ENCODE results near the gene SNED1.

DNA sequence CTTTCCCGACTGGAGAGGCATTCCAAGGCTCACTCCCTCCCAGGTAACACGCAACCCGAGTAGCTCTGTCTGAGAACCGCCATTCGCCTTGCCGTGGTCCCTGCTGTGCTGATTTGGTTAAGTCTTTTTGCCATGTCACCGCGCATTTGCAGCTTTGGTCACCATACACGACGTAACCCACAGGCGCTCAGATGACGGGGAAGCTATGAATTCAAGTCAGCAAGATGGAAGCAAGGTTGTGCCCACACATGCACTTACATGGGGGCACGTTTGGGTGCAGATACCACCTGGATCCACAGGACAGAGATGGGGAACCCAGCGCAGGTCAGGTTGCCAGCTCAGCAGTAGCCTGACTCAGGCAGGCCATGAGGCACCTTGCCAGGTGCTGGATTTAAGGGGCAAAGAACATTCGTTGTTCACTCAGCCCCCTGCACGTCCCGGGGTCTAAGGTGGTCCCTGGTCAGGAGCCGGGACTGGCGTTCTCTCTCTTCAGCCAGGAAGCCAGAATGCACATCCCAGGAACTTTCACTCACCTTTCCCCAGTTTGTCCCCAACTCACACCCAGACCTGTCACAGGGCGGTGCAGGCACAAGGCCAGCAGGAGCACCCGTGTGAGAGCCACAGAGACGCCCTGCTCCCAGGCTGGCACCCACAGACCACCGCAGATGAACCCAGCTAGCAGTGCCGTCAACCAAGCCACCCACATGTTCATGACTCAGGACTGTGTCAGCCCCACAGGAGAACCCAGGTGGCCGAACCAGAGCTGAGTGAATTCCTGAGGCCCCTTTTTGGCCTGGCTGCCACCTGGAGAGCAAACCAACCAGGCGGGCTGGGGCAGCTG, 19.9 kb downstream of the SNED1 start:
- TF ChIP-seq, protein P1, sequence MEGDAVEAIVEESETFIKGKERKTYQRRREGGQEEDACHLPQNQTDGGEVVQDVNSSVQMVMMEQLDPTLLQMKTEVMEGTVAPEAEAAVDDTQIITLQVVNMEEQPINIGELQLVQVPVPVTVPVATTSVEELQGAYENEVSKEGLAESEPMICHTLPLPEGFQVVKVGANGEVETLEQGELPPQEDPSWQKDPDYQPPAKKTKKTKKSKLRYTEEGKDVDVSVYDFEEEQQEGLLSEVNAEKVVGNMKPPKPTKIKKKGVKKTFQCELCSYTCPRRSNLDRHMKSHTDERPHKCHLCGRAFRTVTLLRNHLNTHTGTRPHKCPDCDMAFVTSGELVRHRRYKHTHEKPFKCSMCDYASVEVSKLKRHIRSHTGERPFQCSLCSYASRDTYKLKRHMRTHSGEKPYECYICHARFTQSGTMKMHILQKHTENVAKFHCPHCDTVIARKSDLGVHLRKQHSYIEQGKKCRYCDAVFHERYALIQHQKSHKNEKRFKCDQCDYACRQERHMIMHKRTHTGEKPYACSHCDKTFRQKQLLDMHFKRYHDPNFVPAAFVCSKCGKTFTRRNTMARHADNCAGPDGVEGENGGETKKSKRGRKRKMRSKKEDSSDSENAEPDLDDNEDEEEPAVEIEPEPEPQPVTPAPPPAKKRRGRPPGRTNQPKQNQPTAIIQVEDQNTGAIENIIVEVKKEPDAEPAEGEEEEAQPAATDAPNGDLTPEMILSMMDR (IDR thresholded peaks at IDR 0.05; ENCODE audit: borderline replicate concordance, extremely low read depth, low read length, poor library complexity, severe bottlenecking), result no peak
- no peak for TF ChIP-seq EZH2 (IDR thresholded peaks at IDR 0.05; ENCODE audit: borderline replicate concordance, low read depth, low read length, severe bottlenecking)
